Trophoblast cell (in vitro differentiated cells and primary cell): Measurements from ENCODE around the gene NGFR.

Experiments used
- DNase-seq, 2 donors: peaks; one replicate each; pipeline ENCODE4 v3.0.0-alpha.2; 2016
- H2AFZ ChIP-seq: 2 replicates; pipeline ENCODE4 v1.6.1; 2013; ENCODE audit warnings: low read length, moderate library complexity, mild to moderate bottlenecking; ENCODE audit not compliant: insufficient read depth, poor library complexity
- H2AK5ac ChIP-seq: 2 replicates; pipeline ENCODE4 v1.6.1; 2013; ENCODE audit warnings: mild to moderate bottlenecking, low read length
- H2BK120ac ChIP-seq: 2 replicates; pipeline ENCODE4 v1.6.1; 2013; ENCODE audit warnings: low read length, mild to moderate bottlenecking, moderate library complexity; ENCODE audit not compliant: insufficient read depth, poor library complexity
- H2BK12ac ChIP-seq: 2 replicates; pipeline ENCODE4 v1.6.1; 2013; ENCODE audit warnings: mild to moderate bottlenecking, low read length, moderate library complexity
- H2BK5ac ChIP-seq: 2 replicates; pipeline ENCODE4 v1.6.1; 2013; ENCODE audit warnings: low read length, low read depth, moderate library complexity, mild to moderate bottlenecking; ENCODE audit not compliant: poor library complexity
- H3K14ac ChIP-seq: 2 replicates; pipeline ENCODE4 v1.6.1; 2013; ENCODE audit warnings: mild to moderate bottlenecking, low read length
- H3K18ac ChIP-seq: 2 replicates; pipeline ENCODE4 v1.6.1; 2013; ENCODE audit warnings: mild to moderate bottlenecking, low read length
- H3K23ac ChIP-seq: 2 replicates; pipeline ENCODE4 v1.6.1; 2013; ENCODE audit warnings: low read length
- H3K27ac ChIP-seq: 2 replicates; pipeline ENCODE4 v1.5.1; 2013; ENCODE audit warnings: low read depth, mild to moderate bottlenecking, inconsistent platforms, low read length, moderate library complexity
- H3K27me3 ChIP-seq: 2 replicates; pipeline ENCODE4 v1.6.1; 2013; ENCODE audit warnings: inconsistent platforms, mild to moderate bottlenecking, low read length, moderate library complexity; ENCODE audit not compliant: insufficient read depth
- H3K36me3 ChIP-seq, 2 experiments: 1 replicate in 1 of 2; 2 replicates in 1 of 2; pipeline ENCODE4 v1.6.1; 2013; ENCODE audit warnings: low read length in 2 of 2, mild to moderate bottlenecking in 2 of 2, moderate library complexity in 1 of 2; ENCODE audit not compliant: insufficient read depth in 2 of 2, control insufficient read depth in 1 of 2
- H3K4ac ChIP-seq: 2 replicates; pipeline ENCODE4 v1.6.1; 2013; ENCODE audit warnings: low read depth, mild to moderate bottlenecking, low read length, moderate library complexity
- H3K4me1 ChIP-seq, 2 experiments: 1 replicate in 1 of 2; 2 replicates in 1 of 2; pipeline ENCODE4 v1.6.1; 2013; ENCODE audit warnings: low read length in 2 of 2, mild to moderate bottlenecking in 2 of 2, moderate library complexity in 1 of 2; ENCODE audit not compliant: insufficient read depth in 2 of 2, control insufficient read depth in 1 of 2
- H3K4me2 ChIP-seq: 2 replicates; pipeline ENCODE4 v1.6.1; 2013; ENCODE audit warnings: inconsistent platforms, mild to moderate bottlenecking, low read length, moderate library complexity
- H3K4me3 ChIP-seq: 2 replicates; pipeline ENCODE4 v1.5.1; 2013; ENCODE audit warnings: mild to moderate bottlenecking, low read depth, low read length, inconsistent platforms
- H3K79me1 ChIP-seq: one replicate; pipeline ENCODE4 v1.6.1; 2013; ENCODE audit warnings: low read length
- H3K79me2 ChIP-seq: 2 replicates; pipeline ENCODE4 v1.6.1; 2013; ENCODE audit warnings: low read length, mild to moderate bottlenecking; ENCODE audit not compliant: control insufficient read depth, insufficient read depth, poor library complexity
- H3K9ac ChIP-seq: 2 replicates; pipeline ENCODE4 v1.6.1; 2013; ENCODE audit warnings: mild to moderate bottlenecking, low read length
- H3K9me3 ChIP-seq: 2 replicates; pipeline ENCODE4 v1.6.1; 2013; ENCODE audit warnings: low read depth, mild to moderate bottlenecking, control low read depth, inconsistent platforms, low read length; ENCODE audit not compliant: insufficient read depth
- H4K12ac ChIP-seq: 2 replicates; pipeline ENCODE4 v1.6.1; 2013; ENCODE audit warnings: low read depth, mild to moderate bottlenecking, low read length, moderate library complexity
- H4K8ac ChIP-seq: 2 replicates; pipeline ENCODE4 v1.6.1; 2013; ENCODE audit warnings: low read depth, mild to moderate bottlenecking, low read length, moderate library complexity
- H4K91ac ChIP-seq: one replicate; pipeline ENCODE4 v1.6.1; 2013; ENCODE audit warnings: low read depth, mild to moderate bottlenecking, low read length, moderate library complexity
- WGBS: extraction: QIAGEN DNeasy Blood & Tissue Kit; methylation state at CpG from one replicate; pipeline ENCODE4 v1.1.7; 2013; ENCODE audit warnings: missing lambda C conversion rate; ENCODE audit not compliant: insufficient read length, insufficient coverage; ENCODE audit errors: extremely low coverage; 5-methylcytosine and 5-hydroxymethylcytosine counted together

NGFR gene

DNA sequence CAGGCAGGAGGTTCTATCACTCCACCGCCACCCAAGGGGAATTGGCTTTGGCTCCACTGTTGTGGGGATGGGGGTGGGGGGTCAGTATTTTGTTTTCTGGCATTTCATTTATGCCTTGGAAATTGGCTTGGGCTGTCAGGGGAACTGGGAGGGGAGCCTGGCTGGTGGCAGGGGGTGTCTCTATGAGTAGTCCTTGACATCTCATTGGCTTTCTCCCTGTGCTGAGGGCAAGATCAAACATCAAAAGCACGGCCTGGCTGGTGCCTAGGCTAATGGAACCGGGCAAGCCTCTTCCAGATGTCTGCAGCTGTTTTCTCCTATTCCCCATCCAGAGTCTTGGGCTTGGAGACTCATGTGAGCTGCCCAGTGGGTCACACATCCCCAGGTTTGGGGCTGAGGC, 17.4 kb upstream of the NGFR start:
- Histone ChIP-seq H2BK12ac (no peak overlapping the region), H3K79me1 (no peaks in the 10 kb centered on the region), H3K27ac (no peak overlapping the region), H4K8ac (no peak overlapping the region), H4K12ac (no peak overlapping the region), H3K36me3 (no peaks in the 10 kb centered on the region), H4K91ac (no peak overlapping the region), H2AFZ (no peak overlapping the region), H2BK120ac (no peak overlapping the region), H3K9ac (no peak overlapping the region), H3K4me2 (no peak overlapping the region), H2AK5ac (no peak overlapping the region), H3K4me1 (no peaks in the 10 kb centered on the region), H2BK5ac (no peak overlapping the region), H3K27me3 (no peaks in the 10 kb centered on the region), H3K4me3 (no peak overlapping the region), H3K14ac (no peak overlapping the region), H3K9me3 (no peaks in the 10 kb centered on the region), H3K23ac (no peak overlapping the region), H3K4ac (no peak overlapping the region), H3K79me2 (no peaks in the 10 kb centered on the region), H3K18ac (no peak overlapping the region)
- DNase-seq, result no peak
- no CpG with 5 or more reads among the region's 3 CpGs for WGBS

DNA sequence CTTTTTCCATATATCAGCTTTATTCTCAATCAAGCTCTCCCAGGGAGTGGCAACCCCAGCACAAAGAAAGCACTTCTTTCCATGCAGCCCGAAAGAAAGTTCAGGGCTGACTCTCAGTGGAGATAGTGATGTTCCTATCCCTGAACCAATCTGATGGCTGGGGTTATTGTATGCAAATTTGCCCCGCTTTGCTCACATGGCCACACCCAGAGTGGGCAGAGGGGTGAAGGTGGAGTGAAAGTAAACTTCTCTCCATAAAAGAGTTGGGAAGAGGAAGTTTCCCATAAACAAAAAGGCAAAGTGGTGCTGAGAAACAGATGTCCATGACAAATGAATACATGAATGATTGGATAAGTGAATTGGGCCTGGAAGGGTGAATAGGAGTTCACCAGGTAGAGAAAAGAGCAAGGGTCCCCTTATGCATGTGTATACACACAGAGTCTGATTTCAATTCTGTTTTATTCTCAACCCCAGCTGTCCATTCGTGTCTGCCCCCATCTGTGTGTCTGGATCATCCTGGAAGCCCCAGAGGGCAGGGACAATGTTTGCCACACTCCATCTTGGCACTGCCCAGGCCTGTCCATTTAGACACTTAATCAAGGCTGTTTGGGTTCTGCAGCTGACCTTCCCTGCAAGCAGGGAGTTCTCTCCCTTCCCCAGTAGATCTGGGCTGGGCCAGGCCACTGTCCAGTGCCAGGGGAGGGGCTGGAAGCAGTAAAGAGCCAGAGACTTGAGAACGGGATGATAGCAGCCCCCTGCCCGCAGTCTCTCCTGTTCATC, 14.1 kb upstream of the NGFR start:
- Histone ChIP-seq H3K79me2 (no peaks in the 10 kb centered on the region), H3K9ac (no peak overlapping the region), H3K79me1 (no peaks in the 10 kb centered on the region), H3K4me1 (no peaks in the 10 kb centered on the region), H3K4me3 (peak overlapping the region; percentile 8), H2AFZ (no peak overlapping the region), H2BK12ac (no peak overlapping the region), H3K18ac (no peak overlapping the region), H2AK5ac (no peak overlapping the region), H4K91ac (no peak overlapping the region), H4K8ac (no peak overlapping the region), H3K23ac (no peak overlapping the region), H3K9me3 (no peaks in the 10 kb centered on the region), H3K36me3 (no peaks in the 10 kb centered on the region), H2BK5ac (no peak overlapping the region), H3K14ac (no peak overlapping the region), H3K27me3 (no peaks in the 10 kb centered on the region), H3K4ac (no peak overlapping the region), H2BK120ac (no peak overlapping the region), H3K27ac (no peak overlapping the region), H4K12ac (no peak overlapping the region), H3K4me2 (no peak overlapping the region)
- no CpG with 5 or more reads among the region's 5 CpGs for WGBS
- DNase-seq, result no peak

DNA sequence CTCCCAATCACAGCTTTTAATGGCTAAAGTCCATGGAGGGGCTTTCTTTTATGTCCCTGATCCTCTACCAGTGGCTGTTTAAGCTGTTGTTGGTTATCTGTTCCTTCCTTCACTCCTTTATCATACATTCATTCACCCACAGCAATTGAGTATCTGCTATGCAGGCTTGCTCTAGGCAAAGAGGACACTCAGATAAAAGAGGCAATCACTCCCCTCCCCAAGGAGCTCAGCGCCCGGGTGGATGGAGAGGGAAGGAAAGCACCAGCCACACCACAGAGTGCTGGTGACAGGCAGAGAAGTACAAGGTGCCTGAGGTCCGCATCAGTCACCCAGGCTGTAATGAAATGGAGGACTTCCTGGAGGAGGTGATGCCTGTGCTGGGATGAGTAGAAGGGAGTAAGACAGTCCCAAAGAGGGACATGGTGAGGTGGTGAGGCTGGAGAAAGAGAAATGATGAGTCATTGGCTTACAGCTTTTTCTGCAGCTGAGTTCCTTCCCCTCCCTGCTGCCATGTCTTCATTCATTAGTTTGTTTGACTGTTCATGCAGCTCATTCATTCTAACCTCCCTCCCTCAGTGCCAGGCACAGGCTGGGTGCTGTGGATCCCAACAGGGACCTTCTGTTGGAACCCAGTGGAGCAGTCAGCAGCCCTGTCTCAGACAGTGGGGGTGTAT, 12.8 kb upstream of the NGFR start:
- no peak for DNase-seq
- H3K9ac ChIP-seq, result no peak overlapping the region
- H3K27ac ChIP-seq, result no peak overlapping the region
- no peaks in the 10 kb centered on the region for H3K79me2 ChIP-seq
- no peaks in the 10 kb centered on the region for H3K27me3 ChIP-seq
- no peak overlapping the region for H3K23ac ChIP-seq
- no peak overlapping the region for H2BK5ac ChIP-seq
- no peak overlapping the region for H2AK5ac ChIP-seq
- no peak overlapping the region for H3K4me2 ChIP-seq
- H3K14ac ChIP-seq, result no peak overlapping the region
- no peak overlapping the region for H2BK120ac ChIP-seq
- peaks cover 0 to 3% of the 10 kb centered on the region in 2 experiments for H3K4me1 ChIP-seq
- no peak overlapping the region for H4K12ac ChIP-seq
- H4K91ac ChIP-seq, result no peak overlapping the region
- H3K4ac ChIP-seq, result no peak overlapping the region
- WGBS, result no CpG with 5 or more reads among the region's 3 CpGs
- no peak overlapping the region for H3K4me3 ChIP-seq
- no peaks in the 10 kb centered on the region for H3K9me3 ChIP-seq
- H2AFZ ChIP-seq, result no peak overlapping the region
- no peaks in the 10 kb centered on the region for H3K79me1 ChIP-seq
- H4K8ac ChIP-seq, result no peak overlapping the region
- no peak overlapping the region for H3K18ac ChIP-seq
- H2BK12ac ChIP-seq, result no peak overlapping the region
- H3K36me3 ChIP-seq, result no peaks in the 10 kb centered on the region

DNA sequence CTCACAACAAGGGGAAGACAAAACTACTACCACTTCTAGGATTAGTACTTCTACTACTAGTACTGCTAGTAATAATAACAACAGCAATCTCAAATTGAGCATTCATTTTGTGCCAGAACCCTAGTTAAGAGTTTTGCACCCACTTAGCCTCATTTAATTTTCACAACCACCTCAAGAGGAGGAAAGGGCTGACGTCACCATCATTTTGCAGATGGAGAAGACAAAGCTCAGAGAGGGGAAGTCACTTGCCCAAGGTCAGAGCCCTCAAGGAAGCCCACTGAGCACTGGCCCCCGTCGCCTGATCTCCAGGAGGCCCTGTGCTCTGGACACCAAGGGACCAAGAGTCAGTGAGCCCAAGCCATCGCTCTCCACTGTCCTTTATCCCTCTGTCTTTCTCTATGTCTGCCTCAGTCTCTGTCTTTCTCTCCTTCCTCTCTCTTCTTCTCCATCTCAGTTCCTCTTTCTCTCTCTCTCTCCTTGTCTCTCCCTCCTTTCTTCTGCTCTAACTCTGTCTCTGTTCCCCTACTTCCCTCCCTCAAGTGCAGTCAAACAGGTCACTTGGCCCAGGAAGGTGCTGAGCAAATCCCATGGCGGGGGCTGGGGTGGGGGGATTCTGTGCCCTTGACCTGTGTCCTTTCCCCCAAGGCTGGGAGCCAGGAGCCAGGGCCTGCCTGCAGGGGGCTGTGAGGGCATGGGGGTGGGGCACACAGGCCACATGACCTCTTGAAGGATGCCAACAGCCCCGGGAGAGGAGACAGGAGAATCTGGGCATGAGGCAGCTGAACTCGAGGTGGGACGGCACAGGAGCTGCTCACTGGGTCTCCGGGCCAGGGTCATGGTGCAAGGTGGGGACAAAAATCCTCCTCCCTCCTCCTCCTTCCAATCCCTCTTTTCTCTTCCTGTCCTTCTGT, 11.2 kb upstream of the NGFR start:
- Histone ChIP-seq H2BK120ac (no peak overlapping the region), H3K4me2 (no peak overlapping the region), H2BK5ac (no peak overlapping the region), H2AFZ (no peak overlapping the region), H2BK12ac (no peak overlapping the region), H2AK5ac (no peak overlapping the region), H3K36me3 (no peaks in the 10 kb centered on the region), H3K9ac (no peak overlapping the region), H3K27me3 (no peaks in the 10 kb centered on the region), H3K79me1 (no peaks in the 10 kb centered on the region), H4K8ac (no peak overlapping the region), H3K23ac (no peak overlapping the region), H4K12ac (no peak overlapping the region), H4K91ac (no peak overlapping the region), H3K14ac (no peak overlapping the region), H3K79me2 (no peaks in the 10 kb centered on the region), H3K4ac (no peak overlapping the region), H3K4me3 (no peak overlapping the region), H3K9me3 (no peaks in the 10 kb centered on the region), H3K27ac (no peak overlapping the region), H3K4me1 (peaks cover 0 to 3% of the 10 kb centered on the region in 2 experiments), H3K18ac (no peak overlapping the region)
- DNase-seq, result no peak
- WGBS, result no CpG with 5 or more reads among the region's 9 CpGs
